IMR-90 (cell line): ENCODE data around the gene OSBPL2. TPM values are rescaled to one million over a fixed set of nuclear protein-coding genes. Genes with fewer than 3 reads are reported as not detected.

Experiments used
- ATAC-seq: fragments of 200-7000 bp; cut with Tn5 transposase; 2 replicates; pipeline ENCODE4 v1.9.1; 2020; ENCODE audit warnings: low read depth, mild to moderate bottlenecking, moderate library complexity
- BruUV-seq: library from RNA; stranded (reverse); fragments of 400-500 nt; replicated peaks from 2 replicates; lab custom pipeline; 2021; lab: Mats Ljungman, UMichigan
- CTCF ChIA-PET: fragments of 300-600 bp; formaldehyde crosslinking; extraction: SDS; loops from one replicate; lab custom pipeline; 2021; ENCODE audit warnings: antibody characterized with exemption; lab: Yijun Ruan, JAX
- POLR2A ChIA-PET: fragments of 300-600 bp; sonication (Branson Sonifier 250); formaldehyde crosslinking; loops from one replicate; lab custom pipeline; 2022; ENCODE audit warnings: antibody characterized with exemption; ENCODE audit not compliant: unreplicated experiment; lab: Charles Lee
- DNase-seq: peaks from one replicate; pipeline ENCODE4 v3.0.0; 2013
- H2AFZ ChIP-seq: replicated peaks from 2 replicates; pipeline ENCODE3; 2013; ENCODE audit warnings: low read length, mild to moderate bottlenecking; ENCODE audit not compliant: poor library complexity
- H2AK5ac ChIP-seq: 2 replicates; pipeline ENCODE4 v1.6.1; 2013; ENCODE audit warnings: low read depth, low read length, inconsistent platforms
- H2AK9ac ChIP-seq: replicated peaks from 2 replicates; pipeline ENCODE3; 2013; ENCODE audit warnings: mild to moderate bottlenecking, low read depth, low read length, moderate library complexity; ENCODE audit not compliant: poor library complexity
- H2BK120ac ChIP-seq: 2 replicates; pipeline ENCODE4 v1.6.1; 2013; ENCODE audit warnings: low read depth, low read length, inconsistent platforms
- H2BK15ac ChIP-seq: 3 replicates; pipeline ENCODE4 v1.6.1; 2013; ENCODE audit warnings: low read depth, low read length, inconsistent platforms
- H2BK20ac ChIP-seq: 2 replicates; pipeline ENCODE4 v1.6.1; 2013; ENCODE audit warnings: low read depth, mild to moderate bottlenecking, inconsistent platforms, low read length, moderate library complexity
- H2BK5ac ChIP-seq: 2 replicates; pipeline ENCODE4 v1.6.1; 2013; ENCODE audit warnings: mild to moderate bottlenecking, low read depth, low read length, inconsistent platforms; ENCODE audit not compliant: poor library complexity, severe bottlenecking
- H3K14ac ChIP-seq: replicated peaks from 2 replicates; pipeline ENCODE4 v1.6.1; 2013; ENCODE audit warnings: low read depth, low read length, inconsistent platforms
- H3K18ac ChIP-seq: 2 replicates; pipeline ENCODE4 v1.6.1; 2013; ENCODE audit warnings: low read depth, low read length, control low read depth
- H3K23ac ChIP-seq: 2 replicates; pipeline ENCODE4 v1.6.1; 2013; ENCODE audit warnings: low read depth, low read length, inconsistent platforms
- H3K27ac ChIP-seq: 2 replicates; pipeline ENCODE4 v1.5.1; 2013; ENCODE audit warnings: mild to moderate bottlenecking, control low read depth, low read length; ENCODE audit not compliant: insufficient read depth
- H3K27me3 ChIP-seq: 2 replicates; pipeline ENCODE4 v1.6.1; 2013; ENCODE audit warnings: low read length; ENCODE audit not compliant: control insufficient read depth, insufficient read depth
- H3K36me3 ChIP-seq: 2 replicates; pipeline ENCODE4 v1.6.1; 2013; ENCODE audit warnings: low read length, mixed read lengths; ENCODE audit not compliant: control insufficient read depth, insufficient read depth
- H3K4ac ChIP-seq: 2 replicates; pipeline ENCODE4 v1.6.1; 2013; ENCODE audit warnings: low read depth, low read length, inconsistent platforms
- H3K4me1 ChIP-seq: 2 replicates; pipeline ENCODE4 v1.6.1; 2013; ENCODE audit warnings: low read length, mixed read lengths; ENCODE audit not compliant: control insufficient read depth, insufficient read depth
- H3K4me2 ChIP-seq: 2 replicates; pipeline ENCODE4 v1.6.1; 2013; ENCODE audit warnings: low read depth, mild to moderate bottlenecking, control low read depth, low read length, moderate library complexity
- H3K4me3 ChIP-seq: 2 replicates; pipeline ENCODE4 v1.5.1; 2013; ENCODE audit warnings: low read depth, mild to moderate bottlenecking, control low read depth, low read length, moderate library complexity; ENCODE audit not compliant: insufficient read depth
- H3K56ac ChIP-seq: 2 replicates; pipeline ENCODE4 v1.6.1; 2013; ENCODE audit warnings: low read length, inconsistent platforms; ENCODE audit not compliant: insufficient read depth; ENCODE audit errors: extremely low read depth
- H3K79me1 ChIP-seq, 2 experiments: 2 replicates each; pipeline ENCODE4 v1.6.1; 2013; ENCODE audit warnings: low read length in 2 of 2, inconsistent platforms in 1 of 2, low read depth in 1 of 2
- H3K9ac ChIP-seq: 2 replicates; pipeline ENCODE4 v1.6.1; 2013; ENCODE audit warnings: low read depth, low read length, control low read depth
- H3K9me1 ChIP-seq: 2 replicates; pipeline ENCODE4 v1.6.1; 2013; ENCODE audit warnings: low read length, inconsistent platforms; ENCODE audit not compliant: insufficient read depth
- H3K9me3 ChIP-seq: 2 replicates; pipeline ENCODE4 v1.6.1; 2013; ENCODE audit warnings: low read length; ENCODE audit not compliant: control insufficient read depth, insufficient read depth
- H4K20me1 ChIP-seq: 2 replicates; pipeline ENCODE4 v1.6.1; 2013; ENCODE audit warnings: low read length, inconsistent platforms; ENCODE audit not compliant: insufficient read depth
- H4K5ac ChIP-seq: 2 replicates; pipeline ENCODE4 v1.6.1; 2013; ENCODE audit warnings: mild to moderate bottlenecking, low read depth, low read length, control low read depth
- H4K8ac ChIP-seq, 2 experiments: 2 replicates each; pipeline ENCODE4 v1.6.1; 2013; ENCODE audit warnings: low read depth in 2 of 2, low read length in 2 of 2, control low read depth in 1 of 2, inconsistent platforms in 1 of 2
- H4K91ac ChIP-seq: 2 replicates; pipeline ENCODE4 v1.6.1; 2013; ENCODE audit warnings: low read depth, low read length, inconsistent platforms; ENCODE audit not compliant: insufficient read depth
- BHLHE40 ChIP-seq: fragments of 150-350 bp; IDR thresholded peaks from 2 replicates; pipeline ENCODE4 v1.6.1; 2016; ENCODE audit warnings: mild to moderate bottlenecking, low read depth, low read length
- CHD1 ChIP-seq: IDR thresholded peaks from 2 replicates; pipeline ENCODE4 v1.6.1; 2012; ENCODE audit warnings: low read depth, low read length, improper control_type of control experiment
- MAFK ChIP-seq: IDR thresholded peaks from 2 replicates; pipeline ENCODE4 v1.6.1; 2012; ENCODE audit warnings: low read depth, low read length, improper control_type of control experiment
- NFE2L2 ChIP-seq: fragments of 150-350 bp; IDR thresholded peaks from 2 replicates; pipeline ENCODE4 v1.6.1; 2016; ENCODE audit warnings: low read depth, mild to moderate bottlenecking, low read length
- POLR2A ChIP-seq: IDR thresholded peaks from 2 replicates; pipeline ENCODE4 v1.6.1; 2012; ENCODE audit warnings: mild to moderate bottlenecking, low read depth, low read length
- WGBS, 2 experiments: methylation state at CpG; one replicate each; pipeline versions ENCODE4 v1.1.5 to v1.1.7; 2013; ENCODE audit warnings: missing lambda C conversion rate in 2 of 2; ENCODE audit not compliant: insufficient read length in 1 of 2; ENCODE audit errors: extremely low coverage in 2 of 2; 5-methylcytosine and 5-hydroxymethylcytosine counted together
- dilution Hi-C: fragments of 300-500 bp; cut with HindIII; formaldehyde crosslinking; loops from one replicate; pipeline ENCODE4 v1.14.3; 2018; ENCODE audit warnings: low sequenced_read_pairs; ENCODE audit not compliant: unreplicated experiment
- in situ Hi-C: fragments of 300-500 bp; cut with MboI; formaldehyde crosslinking; loops from 3 replicates; pipeline ENCODE4 v1.14.3; 2019; ENCODE audit warnings: low sequenced_read_pairs, inconsistent platforms, mixed read lengths
- intact Hi-C: fragments of 100-400 bp; cut with micrococcal nuclease; formaldehyde crosslinking; loops from 2 replicates; pipeline ENCODE4 v1.10.0; 2022
- polyA plus RNA-seq, 3 experiments: library from polyadenylated mRNA; depleted of rRNA; stranded (reverse); fragments of >200 nt; gene quantifications; 2 replicates each; pipeline ENCODE4 v1.2.3, GENCODE V29; 2012; ENCODE audit warnings: low replicate concordance in 1 of 3
- total RNA-seq: library from RNA; depleted of rRNA; stranded (reverse); fragments of >200 nt; gene quantifications from 2 replicates; pipeline ENCODE4 v1.2.3, GENCODE V29; 2012

Gene OSBPL2
- total and polyA plus RNA-seq, 2 of the 4 experiments (the other 2 are of a cell fraction): 19.3 to 27.6 TPM

DNA sequence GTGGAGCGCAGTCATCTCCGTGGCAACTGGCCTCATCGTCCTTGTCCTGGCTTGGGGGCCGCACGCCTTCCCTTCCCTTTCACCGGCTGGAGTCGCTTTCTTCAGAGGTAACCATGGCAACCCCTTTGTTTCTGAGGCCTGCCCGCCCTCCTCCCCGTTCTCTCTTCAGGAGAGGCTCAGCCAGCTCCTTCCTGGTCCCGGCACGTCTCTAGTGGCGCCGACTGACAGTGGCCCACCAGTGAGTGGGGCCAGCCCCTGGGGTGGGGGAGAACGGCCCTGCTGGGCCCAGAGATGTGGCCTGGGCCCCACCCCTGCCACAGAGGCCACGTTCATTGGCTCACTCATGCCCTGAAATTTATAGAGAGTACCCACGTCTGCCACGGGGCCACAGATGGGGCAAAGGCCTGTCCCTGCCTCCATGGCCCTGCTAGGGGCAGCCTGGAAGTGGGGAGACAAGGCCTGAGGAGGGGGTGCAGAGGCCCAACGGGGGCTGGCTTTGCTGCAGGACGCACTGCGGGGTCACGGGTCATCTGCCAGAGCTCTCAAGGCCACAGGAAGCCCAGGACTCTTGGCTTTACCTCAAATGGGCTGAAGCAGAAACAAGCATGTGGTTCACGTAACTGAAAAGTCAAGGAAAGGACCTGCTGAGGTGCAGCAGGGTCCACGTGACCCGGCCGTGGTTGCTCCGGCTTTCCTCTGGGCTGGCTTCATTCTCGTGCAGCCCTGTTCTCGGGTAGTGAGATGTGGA, 1.4 kb upstream of the OSBPL2 start:
- Histone ChIP-seq H4K91ac (no peak overlapping the region), H3K9ac (no peak overlapping the region), H4K8ac (no peak overlapping the region), H2BK5ac (no peak overlapping the region), H3K4me3 (no peak overlapping the region), H2BK20ac (no peak overlapping the region), H3K14ac (no peak overlapping the region), H3K23ac (no peak overlapping the region), H3K27me3 (peaks cover 13% of the 10 kb centered on the region), H2BK120ac (no peak overlapping the region), H4K20me1 (peaks cover 27% of the 10 kb centered on the region), H2AFZ (no peak overlapping the region), H3K18ac (no peak overlapping the region), H3K36me3 (peaks cover 6% of the 10 kb centered on the region; the same call in 1 of the 2 replicates), H3K27ac (no peak overlapping the region), H3K79me1 (peaks cover 11 to 30% of the 10 kb centered on the region in 2 experiments), H3K4me2 (no peak overlapping the region), H3K9me1 (no peaks in the 10 kb centered on the region), H2AK5ac (no peak overlapping the region), H3K9me3 (peaks cover 4% of the 10 kb centered on the region), H2BK15ac (no peak overlapping the region), H3K4ac (no peak overlapping the region), H2AK9ac (peak overlapping the region; percentile 10), H3K4me1 (peaks cover 4% of the 10 kb centered on the region), H3K56ac (no peak overlapping the region), H4K5ac (no peak overlapping the region)
- intact Hi-C loops: no loop called here
- in situ Hi-C loops: no loop called here
- CTCF ChIA-PET: no interaction called here
- WGBS, 2 experiments: 33% methylated on average over 14 of the region's 28 CpGs; no CpG with 5 or more reads in 1 of the 2 experiments
- dilution Hi-C loops: no loop called here
- POLR2A ChIA-PET: no interaction called here
- ATAC-seq (no peak), DNase-seq (no peak)
- TF ChIP-seq NFE2L2 (no peak), MAFK (no peak), CHD1 (no peak), BHLHE40 (no peak), POLR2A (no peak)
- BruUV-seq: no TSS peak
